ENCODE measurements around the gene SF1. TPM values are rescaled to one million over a fixed set of nuclear protein-coding genes. Genes with fewer than 3 reads are reported as not detected.
"Not testable (repeated sequence)": the region's sequence is repeated elsewhere in the genome, so short reads cannot be mapped to it uniquely, and the experiment has no call there.

Gene SF1
- total RNA-seq, result 104 TPM

GRCh38 chr11:64778473-64779298 lies at the start of gene SF1:
SF1 (minus strand) TSS chr11:64778542; CDS start chr11:64778392, 150 bp downstream.
- DNase-seq (ENCODE audit: low spot score) (peak; percentile 99), ATAC-seq (peak; percentile 84)

GRCh38 chr11:64827451-64827839 lies 49.1 kb upstream of the SF1 start:
- DNase-seq (ENCODE audit: low spot score), result no peak
- ATAC-seq, result no peak

- no peak for ATAC-seq
- no peak for DNase-seq (ENCODE audit: low spot score)
These were observed 48.5 kb upstream of the SF1 start for GRCh38 chr11:64826578-64827450.

- ATAC-seq (no peak), DNase-seq (ENCODE audit: low spot score) (no peak)
These were observed 47.7 kb upstream of the SF1 start for GRCh38 chr11:64826062-64826461.

GRCh38 chr11:64823568-64824119 lies 45.3 kb upstream of the SF1 start:
- DNase-seq (ENCODE audit: low spot score), result no peak
- no peak for ATAC-seq

- ATAC-seq, result no peak
- DNase-seq (ENCODE audit: low spot score), result no peak
These were observed 39.1 kb upstream of the SF1 start for GRCh38 chr11:64817476-64817875.

GRCh38 chr11:64815433-64815832 lies 37.1 kb upstream of the SF1 start:
- peak; percentile 71 for ATAC-seq
- DNase-seq (ENCODE audit: low spot score), result not testable (repeated sequence)

GRCh38 chr11:64814712-64815187 lies 36.4 kb upstream of the SF1 start:
- DNase-seq (ENCODE audit: low spot score) (no peak), ATAC-seq (no peak)

GRCh38 chr11:64813826-64814225 lies 35.5 kb upstream of the SF1 start:
- ATAC-seq (no peak), DNase-seq (ENCODE audit: low spot score) (no peak)

GRCh38 chr11:64810891-64811272 lies 32.5 kb upstream of the SF1 start:
- no peak for DNase-seq (ENCODE audit: low spot score)
- peak; percentile 36 for ATAC-seq

- DNase-seq (ENCODE audit: low spot score), result peak; percentile 98
- ATAC-seq, result peak; percentile 95
These were observed 32.0 kb upstream of the SF1 start, which contains the start of gene MEN1 for GRCh38 chr11:64810271-64810890. MEN1 (minus strand) TSS chr11:64810551; CDS start chr11:64810109, 442 bp downstream.

GRCh38 chr11:64809781-64810241 lies 31.5 kb upstream of the SF1 start:
- DNase-seq (ENCODE audit: low spot score), result no peak
- ATAC-seq, result peak; percentile 40

GRCh38 chr11:64805481-64805880 lies 27.1 kb upstream of the SF1 start:
- DNase-seq (ENCODE audit: low spot score), result no peak
- no peak for ATAC-seq

- DNase-seq (ENCODE audit: low spot score) (no peak), ATAC-seq (no peak)
These were observed 26.2 kb upstream of the SF1 start for GRCh38 chr11:64804346-64805210.

- ATAC-seq, result peak; percentile 4
- no peak for DNase-seq (ENCODE audit: low spot score)
These were observed 25.6 kb upstream of the SF1 start for GRCh38 chr11:64803846-64804345.

- DNase-seq (ENCODE audit: low spot score) (peak; percentile 89), ATAC-seq (peak; percentile 94)
These were observed 25.0 kb upstream of the SF1 start, which contains the start of gene MAP4K2 for GRCh38 chr11:64803158-64803845. MAP4K2 (minus strand) TSS chr11:64803214; CDS start chr11:64803149, 65 bp downstream.

GRCh38 chr11:64802370-64803157 lies 24.2 kb upstream of the SF1 start:
- peak; percentile 66 for DNase-seq (ENCODE audit: low spot score)
- ATAC-seq, result no peak
